ENCODE measurements around the gene KIAA1671. TPM values are rescaled to one million over a fixed set of nuclear protein-coding genes. Genes with fewer than 3 reads are reported as not detected.

The KIAA1671 gene
- polyA plus RNA-seq, 3 donors = not detected

- peaks cover 0 to 15% (median 14%) of the 10 kb centered on the region in 3 donors for H3K27me3 Mint-ChIP-seq (ENCODE audit: low read depth in 3 of 3)
- H4K20me1 ChIP-seq (ENCODE audit: insufficient read depth, low read length) = no peaks in the 10 kb centered on the region
- H3K4me2 ChIP-seq (replicated peaks; ENCODE audit: extremely low read depth, low read length, poor library complexity, severe bottlenecking) = no peak overlapping the region
- H3K36me3 ChIP-seq (replicated peaks in 1 of 2; ENCODE audit: control insufficient read depth in 1 of 2, insufficient read depth in 2 of 2, low read length in 2 of 2) = no peaks in the 10 kb centered on the region
- H3K9me3 ChIP-seq (replicated peaks in 1 of 2; ENCODE audit: control insufficient read depth in 1 of 2, insufficient read depth in 1 of 2, low read length in 2 of 2) = no peaks in the 10 kb centered on the region
- H3K27ac ChIP-seq (ENCODE audit: low read depth in 1 of 2, low read length in 2 of 2) = no peak overlapping the region
- no peaks in the 10 kb centered on the region for H3K4me1 ChIP-seq (ENCODE audit: control insufficient read depth in 1 of 2, insufficient read depth in 2 of 2, low read length in 2 of 2)
- H3K36me3 Mint-ChIP-seq = no peaks in the 10 kb centered on the region
- TF ChIP-seq CTCF (IDR thresholded peaks at IDR 0.05) = no peak
- H3K27me3 ChIP-seq (ENCODE audit: control insufficient read depth in 2 of 2, insufficient read depth in 2 of 2, low read length in 2 of 2) = peaks cover 0 to 3% of the 10 kb centered on the region in 2 donors
- H3K4me3 ChIP-seq (replicated peaks in 1 of 3; ENCODE audit: low read depth in 2 of 3, low read length in 3 of 3) = no peak overlapping the region
- intact Hi-C loops (cut with micrococcal nuclease) = no loop called here
- H3K27ac Mint-ChIP-seq = no peak overlapping the region
- no peak for DNase-seq
- no peak overlapping the region for H3K4me3 Mint-ChIP-seq
- no peak overlapping the region for H2AFZ ChIP-seq (ENCODE audit: insufficient read depth, low read depth, low read length, poor library complexity, severe bottlenecking)
- WGBS (ENCODE audit: insufficient coverage) = 91% methylated on average over 8 of the region's 10 CpGs
- no peak overlapping the region for H3K9ac ChIP-seq (ENCODE audit: insufficient read depth, low read length, poor library complexity, severe bottlenecking)
- no peaks in the 10 kb centered on the region for H3K9me3 Mint-ChIP-seq
- H3K4me1 Mint-ChIP-seq = peaks cover 3% of the 10 kb centered on the region
- H3K79me2 ChIP-seq (ENCODE audit: insufficient read depth, low read length) = no peaks in the 10 kb centered on the region
These were observed 8.1 kb upstream of the KIAA1671 start for GRCh38 chr22:24944217-24944937.

DNA sequence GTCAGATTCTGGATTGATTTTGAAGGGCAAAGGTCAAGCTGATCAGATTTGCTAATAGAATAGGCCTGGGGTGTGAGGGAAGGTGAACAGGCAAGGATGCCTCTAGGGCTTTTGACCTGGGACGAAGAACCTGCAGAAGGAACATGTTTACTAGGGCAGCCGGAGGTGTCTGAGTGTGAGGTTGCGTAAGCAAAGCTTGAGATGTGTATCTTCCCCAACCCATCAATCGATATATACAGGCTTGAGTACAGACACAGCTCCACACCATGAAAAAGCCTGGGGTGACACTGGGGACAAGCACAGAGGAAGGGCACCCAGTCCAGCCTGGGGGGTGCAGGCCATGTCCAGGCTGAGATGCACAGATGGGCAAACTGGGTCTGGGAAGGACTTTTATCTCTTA lies 7.1 kb upstream of the KIAA1671 start:
- WGBS (ENCODE audit: insufficient coverage) = no CpG with 5 or more reads among the region's 4 CpGs
- H4K20me1 ChIP-seq (ENCODE audit: insufficient read depth, low read length) = no peaks in the 10 kb centered on the region
- no peaks in the 10 kb centered on the region for H3K9me3 ChIP-seq (replicated peaks in 1 of 2; ENCODE audit: control insufficient read depth in 1 of 2, insufficient read depth in 1 of 2, low read length in 2 of 2)
- H3K27me3 Mint-ChIP-seq (ENCODE audit: low read depth in 3 of 3) = peaks cover 5 to 23% (median 15%) of the 10 kb centered on the region in 3 donors
- H3K79me2 ChIP-seq (ENCODE audit: insufficient read depth, low read length) = no peaks in the 10 kb centered on the region
- H3K4me2 ChIP-seq (replicated peaks; ENCODE audit: extremely low read depth, low read length, poor library complexity, severe bottlenecking) = no peak overlapping the region
- H3K4me3 ChIP-seq (replicated peaks in 1 of 3; ENCODE audit: low read depth in 2 of 3, low read length in 3 of 3) = no peak overlapping the region
- no peak overlapping the region for H3K27ac ChIP-seq (ENCODE audit: low read depth in 1 of 2, low read length in 2 of 2)
- no peak overlapping the region for H2AFZ ChIP-seq (ENCODE audit: insufficient read depth, low read depth, low read length, poor library complexity, severe bottlenecking)
- no peaks in the 10 kb centered on the region for H3K36me3 Mint-ChIP-seq
- no peaks in the 10 kb centered on the region for H3K4me1 ChIP-seq (ENCODE audit: control insufficient read depth in 1 of 2, insufficient read depth in 2 of 2, low read length in 2 of 2)
- H3K4me1 Mint-ChIP-seq = peaks cover 3% of the 10 kb centered on the region
- H3K27me3 ChIP-seq (ENCODE audit: control insufficient read depth in 2 of 2, insufficient read depth in 2 of 2, low read length in 2 of 2) = peaks cover 0 to 9% of the 10 kb centered on the region in 2 donors
- H3K36me3 ChIP-seq (replicated peaks in 1 of 2; ENCODE audit: control insufficient read depth in 1 of 2, insufficient read depth in 2 of 2, low read length in 2 of 2) = no peaks in the 10 kb centered on the region
- DNase-seq = no peak
- TF ChIP-seq CTCF (IDR thresholded peaks at IDR 0.05) = no peak
- no peaks in the 10 kb centered on the region for H3K9me3 Mint-ChIP-seq
- intact Hi-C loops (cut with micrococcal nuclease) = no loop called here
- no peak overlapping the region for H3K27ac Mint-ChIP-seq
- no peak overlapping the region for H3K4me3 Mint-ChIP-seq
- H3K9ac ChIP-seq (ENCODE audit: insufficient read depth, low read length, poor library complexity, severe bottlenecking) = no peak overlapping the region

All from CD14-positive monocyte (primary cell).